Measurements from ENCODE around the gene MICAL2.

MICAL2 gene

DNA sequence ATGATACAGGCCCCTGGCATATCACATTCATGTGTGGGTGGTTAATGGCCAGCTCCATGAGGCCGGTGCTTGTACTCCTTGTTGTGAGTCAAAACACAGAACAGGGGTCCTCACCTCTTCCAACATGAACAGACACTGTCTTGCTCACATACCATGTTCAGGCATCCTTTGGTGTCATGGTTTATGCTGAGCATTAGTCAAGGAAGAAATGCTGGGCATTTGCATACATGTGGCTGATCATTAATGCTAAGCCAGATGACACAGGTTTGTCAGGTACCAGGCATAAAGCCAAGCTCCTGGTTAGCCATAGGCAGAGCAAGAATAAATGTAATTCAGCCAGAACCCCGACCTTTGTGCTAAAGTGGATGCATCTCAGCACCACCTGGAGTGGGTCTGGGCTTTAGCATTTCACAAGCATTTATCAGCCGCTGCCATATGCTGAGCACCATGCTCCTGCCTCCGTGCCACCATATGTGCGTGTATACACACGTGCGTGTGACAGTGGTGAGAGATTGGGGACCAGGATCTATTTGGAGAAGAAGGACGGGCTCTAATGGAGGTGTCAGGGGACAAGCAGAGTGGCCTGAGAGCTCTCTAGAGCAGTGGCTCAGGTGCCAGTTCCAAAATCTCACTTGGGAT, 55.0 kb downstream of the MICAL2 start:
- in situ Hi-C loops (cut with MboI; ENCODE audit: low sequenced_read_pairs), result no loop called here

DNA sequence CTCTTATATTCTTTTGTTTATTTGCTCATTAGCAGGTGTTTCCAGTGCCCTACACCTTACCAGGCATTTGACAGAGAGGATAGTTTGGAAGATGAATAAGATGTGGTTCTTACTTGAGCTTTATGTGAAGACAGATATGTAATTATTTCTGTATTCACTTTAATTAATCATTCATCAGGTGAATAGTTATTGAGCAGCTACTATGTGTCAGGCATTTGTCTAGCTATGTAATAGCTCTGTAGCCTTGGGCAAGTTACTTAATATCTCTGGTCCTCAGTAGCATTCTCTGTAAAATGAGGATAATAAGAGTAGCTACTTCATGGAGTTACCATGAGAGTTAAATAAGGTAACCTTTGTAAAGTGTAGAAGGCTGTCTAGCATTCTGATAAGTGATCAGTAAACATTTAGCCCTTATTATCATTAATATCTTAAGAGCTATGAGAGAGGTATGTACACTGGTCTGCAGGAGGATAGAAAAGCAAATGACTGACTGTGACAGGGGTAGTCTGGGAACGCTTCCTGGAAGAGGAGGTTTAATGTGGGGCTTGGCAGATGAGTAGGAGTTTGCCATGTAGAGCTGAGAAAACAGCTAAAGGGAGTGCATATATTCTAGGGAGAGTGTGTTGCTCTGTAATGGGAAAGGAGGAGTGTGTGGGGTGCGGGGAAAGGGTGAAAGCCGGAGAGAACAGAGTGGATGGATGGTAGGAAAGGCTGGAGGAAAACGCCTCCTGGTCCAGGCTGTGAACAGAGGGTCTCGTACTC, 56.1 kb downstream of the MICAL2 start:
- in situ Hi-C loops (cut with MboI; ENCODE audit: low sequenced_read_pairs), result no loop called here

DNA sequence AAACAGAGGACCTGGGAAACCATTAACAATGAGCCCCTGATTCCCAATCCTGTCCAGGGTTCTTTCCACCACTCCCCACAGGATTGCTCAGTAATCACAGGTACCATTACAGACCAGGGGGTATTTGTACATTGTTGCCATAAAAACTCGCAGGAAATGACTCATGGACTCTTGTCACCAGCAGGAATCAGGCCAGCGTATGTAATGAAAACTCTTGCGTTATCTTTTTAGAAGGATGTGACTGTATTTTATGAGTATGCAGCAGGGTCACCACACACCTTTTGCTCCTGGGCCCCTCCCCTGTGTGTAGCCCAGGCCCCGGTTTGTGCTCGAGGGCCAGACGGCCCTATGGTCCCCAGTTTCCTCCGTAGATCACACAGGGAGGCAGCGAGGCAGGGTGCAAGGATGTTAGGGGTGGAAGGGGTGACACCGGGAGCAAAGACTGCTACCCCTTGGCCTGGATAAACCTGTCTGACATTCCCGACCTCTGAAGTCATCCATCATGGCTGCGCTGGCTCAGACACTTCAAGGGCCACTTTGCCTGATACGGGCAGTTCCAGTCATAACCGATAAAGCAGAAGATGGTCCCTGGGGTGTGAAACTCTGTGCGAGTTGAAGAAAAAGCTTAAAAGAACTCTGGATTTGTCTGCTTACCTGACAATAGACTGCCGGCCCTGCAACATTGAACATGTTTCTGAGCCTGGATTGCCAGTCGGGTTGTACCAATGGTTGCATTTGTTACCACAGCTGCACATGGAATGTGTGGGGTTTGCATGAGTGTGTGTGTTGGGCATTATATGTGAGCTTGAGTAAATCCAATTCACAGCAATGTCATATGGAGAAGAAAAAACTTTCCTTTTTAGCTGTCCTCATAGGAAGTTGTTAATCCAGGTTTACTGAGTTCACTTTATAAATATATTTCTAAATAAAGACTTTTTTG, 56.9 kb downstream of the MICAL2 start:
- in situ Hi-C loops (cut with MboI; ENCODE audit: low sequenced_read_pairs), result no loop called here

DNA sequence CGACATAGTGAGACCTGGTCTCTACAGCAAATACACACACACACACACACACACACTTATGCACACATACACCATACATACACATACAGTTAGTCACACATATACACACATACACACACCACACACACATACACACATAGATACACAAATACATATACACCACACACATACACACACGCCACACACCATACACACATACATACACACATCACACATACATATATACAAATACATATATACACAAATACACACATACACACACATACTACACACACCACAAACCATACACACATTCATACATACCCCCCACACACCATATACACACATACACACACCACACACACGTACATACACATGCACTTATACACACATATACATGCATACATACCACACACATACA, 57.7 kb downstream of the MICAL2 start:
- in situ Hi-C loops (cut with MboI; ENCODE audit: low sequenced_read_pairs), result no loop called here

DNA sequence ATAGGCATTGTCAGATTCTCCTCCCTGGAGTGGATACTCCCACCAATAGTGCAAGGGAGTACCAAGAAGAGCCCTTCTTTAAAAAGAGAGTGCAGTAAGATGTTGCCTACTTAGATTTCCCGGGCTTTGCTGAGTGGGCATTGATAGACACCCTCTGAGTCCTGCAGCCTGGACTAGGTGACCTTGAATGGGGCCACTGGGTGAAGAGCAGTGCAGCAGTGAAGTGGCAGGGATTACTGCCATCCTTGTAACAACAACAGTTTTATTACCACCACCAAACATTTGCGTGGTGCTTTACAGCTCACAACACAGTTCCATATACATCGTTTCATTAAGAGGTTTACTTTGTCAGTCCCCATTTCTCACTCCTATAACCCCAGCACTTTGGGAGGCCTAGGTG, 59.4 kb downstream of the MICAL2 start:
- in situ Hi-C loops (cut with MboI; ENCODE audit: low sequenced_read_pairs), result no loop called here

DNA sequence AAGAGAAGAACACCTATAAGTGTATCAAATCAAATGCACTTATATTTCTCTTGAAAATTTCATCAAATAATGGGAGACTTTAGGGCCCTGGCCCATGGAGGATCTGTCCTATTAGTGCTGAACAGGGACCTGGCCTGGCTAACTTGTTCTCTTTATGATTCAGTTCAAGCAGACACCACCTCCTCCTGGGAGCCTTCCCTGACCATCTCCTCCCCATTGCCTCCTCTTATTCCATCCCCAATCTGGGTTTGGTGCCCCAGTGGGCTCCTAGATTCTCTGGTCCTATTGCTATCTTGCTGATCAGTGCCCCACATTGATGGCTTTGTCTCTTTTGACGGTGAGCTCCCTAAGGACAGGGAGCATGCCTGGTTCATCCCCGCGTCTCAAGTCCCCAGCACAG, 60.1 kb downstream of the MICAL2 start:
- in situ Hi-C loops (cut with MboI; ENCODE audit: low sequenced_read_pairs), result no loop called here

DNA sequence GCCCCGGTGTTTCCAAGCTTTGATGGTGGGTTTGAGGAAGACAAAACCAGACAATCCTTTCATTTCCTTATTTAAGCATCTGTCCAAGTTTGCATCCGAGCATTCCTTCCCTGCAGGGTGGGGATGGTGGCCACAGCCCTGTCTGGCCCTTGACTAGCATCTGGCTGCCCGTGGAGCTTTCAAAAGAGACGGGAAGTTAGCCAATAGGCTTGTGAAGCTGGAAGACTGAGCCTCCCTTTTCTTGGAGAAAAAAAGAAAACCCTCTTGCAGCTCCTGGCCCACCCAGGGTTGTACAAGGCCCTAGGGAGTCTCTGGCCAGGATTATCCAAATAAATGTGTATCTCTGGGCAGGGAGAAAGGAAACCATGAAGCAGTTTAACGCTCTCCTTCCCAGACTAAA, 60.6 kb downstream of the MICAL2 start:
- in situ Hi-C loops (cut with MboI; ENCODE audit: low sequenced_read_pairs), result no loop called here

DNA sequence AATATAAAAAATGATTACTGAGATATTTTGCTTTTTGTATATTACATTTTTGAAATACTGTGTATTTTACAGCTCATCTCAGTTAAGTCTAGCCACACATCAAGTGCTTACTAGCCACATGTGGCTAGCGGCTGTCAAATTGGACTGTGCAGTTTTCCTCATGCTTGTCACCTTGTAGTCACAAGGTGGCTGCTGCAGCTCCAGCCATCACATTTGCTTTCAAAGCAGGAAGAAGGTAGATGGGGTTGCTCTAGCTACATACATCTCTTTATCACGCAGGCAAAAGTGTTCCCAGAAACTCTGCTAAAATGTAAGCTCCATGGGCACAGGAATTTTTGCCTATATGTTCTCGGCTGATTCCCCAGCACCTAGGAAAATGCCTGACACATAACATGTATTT, 61.5 kb downstream of the MICAL2 start:
- in situ Hi-C loops (cut with MboI; ENCODE audit: low sequenced_read_pairs), result no loop called here

DNA sequence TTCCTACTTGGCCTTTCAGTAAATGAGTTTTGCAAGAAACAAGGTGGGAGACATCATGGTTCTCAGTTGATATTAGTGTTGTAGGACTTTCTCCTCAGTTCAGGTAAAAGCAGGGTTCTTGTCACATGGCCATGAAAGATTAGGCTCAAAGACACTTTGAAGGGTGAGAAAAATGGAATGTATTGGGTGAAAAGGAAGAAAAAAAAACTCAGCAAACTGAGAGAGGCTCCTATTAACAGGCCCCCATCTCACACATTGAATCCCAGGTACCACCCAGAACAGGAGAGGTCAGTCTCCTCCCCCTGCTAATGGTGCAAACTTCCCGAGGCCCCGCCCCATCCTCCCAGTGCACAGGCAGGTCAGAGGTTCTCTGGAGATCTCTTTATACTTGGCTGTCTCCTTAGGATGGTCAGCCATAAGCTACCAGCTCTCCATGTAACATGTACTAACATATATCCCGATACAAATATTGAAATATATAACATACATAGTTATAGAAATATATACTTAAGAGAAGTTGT, 62.2 kb downstream of the MICAL2 start:
- in situ Hi-C loops (cut with MboI; ENCODE audit: low sequenced_read_pairs), result no loop called here

DNA sequence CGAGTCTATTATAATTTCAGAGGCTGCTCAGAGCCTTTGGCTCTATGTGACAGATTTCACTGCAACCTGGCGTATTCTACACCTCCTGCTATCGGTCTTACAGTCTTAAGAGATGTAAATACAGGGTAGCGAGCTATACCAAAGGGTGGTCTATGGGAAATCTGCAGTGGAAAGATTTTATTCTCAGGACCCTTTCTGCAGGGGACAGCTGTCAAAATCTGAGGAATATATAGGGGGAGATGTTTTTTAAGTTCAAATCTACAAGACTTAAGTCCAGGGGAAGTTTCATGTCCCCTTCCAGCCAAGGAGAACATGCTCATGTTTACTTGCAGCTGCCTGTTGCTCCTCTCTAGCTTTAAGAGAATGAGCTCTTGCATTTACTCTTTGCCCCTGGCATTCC, 62.7 kb downstream of the MICAL2 start:
- in situ Hi-C loops (cut with MboI; ENCODE audit: low sequenced_read_pairs), result no loop called here

DNA sequence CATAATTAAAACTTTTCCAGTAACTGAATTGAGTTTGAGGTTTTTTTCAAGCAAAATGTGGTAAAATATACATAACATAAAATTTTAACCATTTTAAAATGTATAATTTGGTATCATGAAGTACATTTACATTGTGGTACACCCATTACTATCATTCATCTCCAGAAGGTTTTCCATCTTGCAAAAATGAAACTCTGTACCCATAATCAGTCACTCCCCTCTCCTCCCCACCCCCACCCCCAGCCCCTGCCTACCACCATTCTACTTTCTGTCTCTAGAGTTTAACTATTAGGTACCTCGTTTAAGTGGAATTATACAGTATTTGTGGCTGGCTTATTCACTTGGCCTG, 63.7 kb downstream of the MICAL2 start:
- in situ Hi-C loops (cut with MboI; ENCODE audit: low sequenced_read_pairs), result no loop called here

DNA sequence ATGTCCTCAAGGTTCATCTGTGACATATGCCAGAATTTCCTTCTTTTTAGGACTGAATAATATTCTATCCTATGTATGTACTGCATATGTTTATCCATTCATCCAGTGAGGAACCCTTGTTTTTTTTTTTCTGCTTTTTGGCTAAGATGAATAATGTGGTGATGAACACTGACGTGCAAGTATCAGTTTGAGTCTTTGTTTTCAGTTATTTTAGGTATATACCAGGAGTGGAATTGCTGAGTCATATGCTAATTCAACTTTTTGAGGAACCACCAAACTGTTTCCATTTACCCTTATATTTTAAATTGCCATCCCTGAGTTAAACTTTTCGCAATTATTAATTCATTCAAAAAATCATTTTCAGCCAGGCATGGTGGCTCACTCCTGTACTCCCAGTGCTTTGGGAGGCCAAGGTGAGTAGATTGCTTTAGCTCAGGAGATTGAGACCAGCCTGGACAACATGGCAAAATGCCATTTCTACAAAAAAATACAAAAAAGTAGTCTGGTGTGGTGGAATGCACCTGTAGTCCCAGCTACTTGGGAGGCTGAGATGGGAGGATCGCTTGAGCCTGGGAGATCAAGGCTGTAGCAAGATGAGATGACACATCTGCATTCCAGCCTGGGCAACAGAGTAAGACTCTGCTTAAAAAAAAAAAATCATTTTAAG, 64.2 kb downstream of the MICAL2 start:
- in situ Hi-C loops (cut with MboI; ENCODE audit: low sequenced_read_pairs), result no loop called here

DNA sequence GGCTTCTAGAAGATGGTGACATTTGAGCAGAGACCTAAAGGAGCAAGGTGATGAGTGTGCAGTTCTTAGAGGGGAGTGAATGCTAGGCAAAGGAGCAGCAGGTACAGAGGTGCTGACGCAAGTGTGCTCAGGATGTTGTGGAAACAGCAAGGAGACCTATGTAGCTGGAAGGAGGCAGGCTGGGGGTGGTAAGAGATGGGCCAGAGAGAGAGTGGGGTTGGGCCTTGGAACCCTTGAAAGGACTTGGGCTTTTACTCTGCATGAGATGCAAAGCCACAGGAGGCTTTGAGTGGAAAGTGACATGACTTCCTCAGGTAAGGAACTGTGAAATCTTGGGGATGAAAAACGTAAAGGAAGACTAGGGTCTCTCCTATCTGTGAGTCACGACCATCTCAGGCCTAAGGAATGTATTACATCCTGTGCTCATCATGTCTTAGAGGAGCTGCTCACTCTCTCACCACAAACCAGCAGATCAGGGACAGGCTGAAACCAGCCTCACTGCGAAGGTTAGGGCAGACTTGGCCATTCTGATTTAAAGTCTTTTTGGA, 65.4 kb downstream of the MICAL2 start:
- in situ Hi-C loops (cut with MboI; ENCODE audit: low sequenced_read_pairs), result no loop called here

DNA sequence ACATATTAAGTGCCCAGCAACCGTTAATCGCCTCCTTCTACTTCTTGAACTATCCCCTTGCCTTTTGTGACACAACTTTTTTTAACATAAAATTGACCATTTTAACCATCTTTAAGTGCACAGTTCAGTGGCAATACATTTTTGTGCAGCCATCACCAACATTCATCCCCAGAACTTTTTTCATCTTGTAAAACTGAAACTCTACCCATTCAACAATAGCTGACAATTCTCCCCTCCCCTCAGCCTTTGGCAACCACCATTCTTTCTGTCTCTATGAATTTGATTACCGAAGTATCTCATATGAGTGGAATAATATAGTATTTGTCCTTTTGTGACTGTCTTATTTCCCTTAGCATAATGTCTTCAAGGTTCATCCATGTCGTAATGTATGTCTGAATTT, 66.0 kb downstream of the MICAL2 start:
- in situ Hi-C loops (cut with MboI; ENCODE audit: low sequenced_read_pairs), result no loop called here

DNA sequence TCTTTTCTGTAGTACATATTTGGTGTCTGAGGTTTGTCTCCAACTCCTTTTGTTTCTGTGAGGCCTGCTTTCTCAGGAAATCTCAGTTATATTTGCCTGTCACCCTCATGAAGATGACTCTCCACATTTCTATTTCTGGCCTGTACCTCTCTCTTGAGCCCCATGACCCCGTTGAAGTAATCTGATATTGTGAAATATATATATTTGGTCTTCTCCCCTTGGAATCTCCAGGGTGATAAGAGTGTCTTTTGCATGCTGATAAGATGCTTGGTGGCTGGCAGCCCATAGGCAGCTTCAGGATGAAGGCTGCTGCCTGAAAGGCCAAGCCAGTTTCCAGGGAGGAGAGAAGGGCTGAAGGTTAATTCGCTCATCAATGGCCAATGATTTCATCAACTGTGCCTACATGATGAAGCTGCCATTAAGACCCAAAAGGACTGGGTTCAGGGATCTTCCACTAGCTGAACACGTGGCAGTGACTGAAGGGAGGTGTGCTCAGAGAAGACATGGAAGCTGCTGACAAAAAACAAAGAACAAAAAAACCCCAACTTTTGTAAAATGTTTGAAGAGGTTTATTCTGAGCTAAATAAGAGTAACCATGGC, 67.4 kb downstream of the MICAL2 start:
- in situ Hi-C loops (cut with MboI; ENCODE audit: low sequenced_read_pairs), result no loop called here

DNA sequence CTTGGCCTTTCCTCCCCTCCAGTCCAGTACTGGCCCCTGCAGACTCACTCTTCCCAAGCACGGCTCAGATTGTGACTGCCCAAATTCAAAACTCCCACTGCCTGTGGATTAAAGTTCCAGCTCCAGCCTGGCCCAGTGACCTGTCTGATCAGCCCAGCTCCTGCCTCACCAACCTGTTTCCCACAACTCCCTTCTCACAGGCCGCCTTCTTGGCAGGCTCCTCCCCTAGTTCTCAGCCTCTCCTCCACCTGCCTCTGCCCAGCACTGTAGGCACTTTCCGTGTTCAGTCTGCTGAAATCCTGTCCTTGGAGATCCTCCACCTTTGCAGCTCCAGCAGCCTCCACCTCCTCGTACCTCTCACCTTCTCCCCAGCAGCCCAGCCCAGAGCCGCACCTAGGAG, 68.6 kb downstream of the MICAL2 start:
- in situ Hi-C loops (cut with MboI; ENCODE audit: low sequenced_read_pairs), result no loop called here

DNA sequence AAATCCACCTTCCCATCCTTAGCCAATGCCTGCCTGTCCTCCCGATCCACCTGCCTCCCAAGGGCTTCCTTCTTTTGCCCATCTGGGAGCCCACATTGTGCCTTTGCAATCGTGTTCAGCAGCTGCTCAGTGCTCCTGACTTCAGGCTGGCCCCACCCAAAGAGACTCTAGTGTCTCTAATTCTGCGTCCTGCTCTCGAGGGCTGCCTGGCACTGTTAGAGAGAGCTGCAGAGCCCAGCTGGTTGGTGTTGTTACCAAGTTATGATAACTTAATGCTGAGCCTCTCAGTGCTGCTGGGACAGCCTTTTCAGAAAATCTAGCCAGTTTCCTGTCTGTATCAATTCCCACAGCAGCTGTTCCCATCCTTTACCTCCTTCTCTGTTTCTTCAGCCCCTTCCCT, 69.1 kb downstream of the MICAL2 start:
- in situ Hi-C loops (cut with MboI; ENCODE audit: low sequenced_read_pairs), result no loop called here

DNA sequence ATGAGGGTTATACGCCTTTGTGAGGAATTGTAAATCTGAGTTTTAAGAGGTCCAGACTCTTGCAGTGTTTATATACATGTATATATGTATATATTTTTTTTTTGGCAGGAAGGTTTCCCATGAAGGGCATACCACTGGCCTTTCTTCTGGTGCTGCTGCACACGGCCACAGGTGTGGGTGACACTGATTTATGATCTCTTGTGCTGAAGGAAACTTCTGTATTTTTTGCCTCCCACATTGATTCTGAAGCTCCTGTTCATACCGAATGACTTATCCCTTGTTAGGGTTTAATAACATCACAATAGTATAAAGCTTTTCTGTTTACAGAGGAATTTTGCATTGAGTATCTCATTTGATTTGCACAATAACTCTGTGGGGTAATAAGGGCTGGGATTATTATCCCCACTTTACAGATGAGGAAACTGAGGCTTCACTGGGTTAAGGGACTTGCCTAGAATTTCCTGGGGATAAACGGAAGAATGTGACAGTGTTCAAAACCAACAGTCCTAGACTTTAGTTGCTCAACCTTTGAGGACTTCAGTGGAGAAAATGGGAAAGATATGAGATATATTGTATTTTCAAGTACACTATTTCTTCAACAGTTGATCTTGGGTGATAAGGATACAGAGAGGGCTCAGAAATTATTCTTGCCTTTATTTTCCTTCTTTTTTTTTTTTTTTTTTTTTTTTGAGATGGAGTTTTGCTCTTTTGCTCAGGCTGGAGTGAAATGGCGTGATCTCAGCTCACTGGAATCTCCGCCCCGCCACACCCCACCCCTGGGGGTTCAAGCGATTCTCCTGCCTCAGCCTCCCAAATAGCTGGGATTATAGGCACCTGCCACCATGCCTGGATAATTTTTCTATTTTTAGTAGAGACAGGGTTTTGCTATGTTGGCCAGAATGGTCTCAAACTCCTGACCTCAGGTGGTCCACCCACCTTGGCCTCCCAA, 70.1 kb downstream of the MICAL2 start:
- in situ Hi-C loops (cut with MboI; ENCODE audit: low sequenced_read_pairs), result no loop called here

DNA sequence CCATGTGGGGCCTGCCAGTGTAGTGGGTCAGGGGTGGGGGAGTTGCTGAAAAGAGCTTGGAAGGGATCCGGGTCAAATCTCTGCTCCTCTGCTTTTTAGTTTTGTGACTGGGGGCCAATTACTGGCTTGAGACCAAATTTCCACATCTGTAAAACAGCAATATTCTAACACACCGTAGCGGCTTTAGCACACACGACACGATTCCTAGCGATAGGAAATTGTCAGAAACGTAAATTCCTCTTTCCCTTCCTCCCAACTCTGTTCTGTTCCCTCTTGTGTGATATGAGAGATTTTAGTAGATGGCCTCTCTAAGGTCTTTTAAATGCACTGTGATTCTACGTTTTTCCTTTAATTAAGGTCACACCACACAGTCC, 71.9 kb downstream of the MICAL2 start:
- in situ Hi-C loops (cut with MboI; ENCODE audit: low sequenced_read_pairs), result no loop called here
